GM12872 (cell line): ENCODE data around the gene RECQL5.

Experiments used
- TF ChIP-seq, protein P1 (sequence below): IDR thresholded peaks from 3 replicates; pipeline ENCODE4 v1.5.1; 2011; ENCODE audit warnings: low read depth, mild to moderate bottlenecking, low read length, moderate library complexity; ENCODE audit not compliant: insufficient read depth

The RECQL5 gene

DNA sequence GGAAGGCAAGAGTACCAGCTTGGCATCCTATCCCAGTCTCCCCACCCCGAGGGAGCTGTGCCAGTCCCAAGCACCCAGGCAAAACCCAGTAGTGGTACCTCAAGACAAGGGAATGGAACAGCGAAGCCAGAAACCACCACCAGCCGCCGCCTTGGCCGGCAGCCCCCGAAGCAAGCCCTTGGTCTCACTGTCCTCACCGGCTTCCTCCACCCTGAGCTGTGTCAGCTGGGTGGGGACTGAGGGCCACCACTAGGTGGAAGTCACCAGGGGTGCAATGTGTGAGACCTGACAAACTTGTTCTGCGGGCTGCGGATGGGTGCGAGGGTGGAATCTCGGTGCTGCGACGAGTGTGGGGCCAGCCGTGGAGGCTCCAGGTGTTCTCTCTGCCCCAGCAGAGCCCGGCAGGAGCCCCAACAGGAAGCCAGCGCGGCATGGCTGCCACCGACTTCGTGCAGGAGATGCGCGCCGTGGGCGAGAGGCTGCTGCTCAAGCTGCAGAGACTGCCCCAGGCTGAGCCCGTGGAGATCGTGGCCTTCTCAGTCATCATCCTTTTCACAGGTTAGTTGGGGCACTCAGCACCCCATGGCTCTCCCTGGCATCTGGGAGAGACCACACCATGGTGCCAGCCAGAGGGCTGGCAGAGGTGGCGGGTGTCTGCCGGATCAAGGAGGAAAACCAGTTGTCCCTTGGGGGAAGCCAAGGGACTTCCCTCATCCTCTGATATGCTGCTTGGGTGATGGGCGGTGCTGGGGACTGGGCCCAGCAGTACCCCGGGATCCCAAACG lies 27.0 kb downstream of the RECQL5 start:
- TF ChIP-seq, protein P1, sequence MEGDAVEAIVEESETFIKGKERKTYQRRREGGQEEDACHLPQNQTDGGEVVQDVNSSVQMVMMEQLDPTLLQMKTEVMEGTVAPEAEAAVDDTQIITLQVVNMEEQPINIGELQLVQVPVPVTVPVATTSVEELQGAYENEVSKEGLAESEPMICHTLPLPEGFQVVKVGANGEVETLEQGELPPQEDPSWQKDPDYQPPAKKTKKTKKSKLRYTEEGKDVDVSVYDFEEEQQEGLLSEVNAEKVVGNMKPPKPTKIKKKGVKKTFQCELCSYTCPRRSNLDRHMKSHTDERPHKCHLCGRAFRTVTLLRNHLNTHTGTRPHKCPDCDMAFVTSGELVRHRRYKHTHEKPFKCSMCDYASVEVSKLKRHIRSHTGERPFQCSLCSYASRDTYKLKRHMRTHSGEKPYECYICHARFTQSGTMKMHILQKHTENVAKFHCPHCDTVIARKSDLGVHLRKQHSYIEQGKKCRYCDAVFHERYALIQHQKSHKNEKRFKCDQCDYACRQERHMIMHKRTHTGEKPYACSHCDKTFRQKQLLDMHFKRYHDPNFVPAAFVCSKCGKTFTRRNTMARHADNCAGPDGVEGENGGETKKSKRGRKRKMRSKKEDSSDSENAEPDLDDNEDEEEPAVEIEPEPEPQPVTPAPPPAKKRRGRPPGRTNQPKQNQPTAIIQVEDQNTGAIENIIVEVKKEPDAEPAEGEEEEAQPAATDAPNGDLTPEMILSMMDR = 0 out of 3 replicates have a peak, but pooled peaks have one; percentile 7

DNA sequence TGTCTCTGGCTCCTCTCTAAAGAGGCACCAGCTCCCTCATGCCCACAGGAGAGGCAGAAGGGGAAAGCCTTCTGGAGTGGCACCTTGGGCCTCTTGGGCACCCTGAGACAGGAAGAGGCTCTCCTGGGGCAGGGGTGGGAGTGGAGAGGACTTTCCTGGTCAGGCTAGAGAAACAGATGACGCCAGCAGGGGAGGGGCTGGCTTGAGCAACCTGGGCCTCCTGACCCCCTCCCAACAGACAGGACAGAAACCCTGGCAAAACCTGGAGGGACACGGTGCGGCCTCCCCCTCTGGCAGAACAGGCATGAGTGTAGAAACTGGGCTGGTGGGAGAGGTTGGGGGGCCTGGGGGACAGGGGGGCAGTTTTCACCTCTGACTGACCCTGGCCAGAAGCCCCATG lies 27.6 kb downstream of the RECQL5 start:
- TF ChIP-seq, protein P1 = no peak

- TF ChIP-seq, protein P1 = no peak
Measured at GRCh38 chr17:75638893-75639292, 28.1 kb downstream of the RECQL5 start.

DNA sequence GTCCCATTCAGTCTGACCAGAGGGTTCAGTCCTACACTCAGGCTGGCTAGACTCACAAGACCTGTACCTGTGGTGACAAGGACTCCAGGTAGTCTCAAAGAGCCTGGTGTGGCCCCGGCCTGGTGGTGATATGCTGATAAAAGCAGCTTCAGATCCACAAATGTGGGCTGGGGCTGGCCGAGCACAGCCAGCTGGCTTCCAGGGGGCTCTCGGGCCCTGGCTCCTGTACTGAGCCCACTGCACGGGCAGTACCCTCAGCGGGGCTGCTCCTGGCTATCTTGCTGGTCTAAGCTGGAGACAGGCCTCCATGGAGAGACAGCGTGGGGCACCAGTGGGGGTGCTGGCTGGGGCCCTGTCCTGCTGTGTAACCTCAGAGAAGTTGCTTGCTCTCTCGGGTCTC lies 29.4 kb downstream of the RECQL5 start:
- TF ChIP-seq, protein P1 = no peak

- TF ChIP-seq, protein P1 = no peak
Measured at GRCh38 chr17:75637143-75637538, 29.8 kb downstream of the RECQL5 start.

DNA sequence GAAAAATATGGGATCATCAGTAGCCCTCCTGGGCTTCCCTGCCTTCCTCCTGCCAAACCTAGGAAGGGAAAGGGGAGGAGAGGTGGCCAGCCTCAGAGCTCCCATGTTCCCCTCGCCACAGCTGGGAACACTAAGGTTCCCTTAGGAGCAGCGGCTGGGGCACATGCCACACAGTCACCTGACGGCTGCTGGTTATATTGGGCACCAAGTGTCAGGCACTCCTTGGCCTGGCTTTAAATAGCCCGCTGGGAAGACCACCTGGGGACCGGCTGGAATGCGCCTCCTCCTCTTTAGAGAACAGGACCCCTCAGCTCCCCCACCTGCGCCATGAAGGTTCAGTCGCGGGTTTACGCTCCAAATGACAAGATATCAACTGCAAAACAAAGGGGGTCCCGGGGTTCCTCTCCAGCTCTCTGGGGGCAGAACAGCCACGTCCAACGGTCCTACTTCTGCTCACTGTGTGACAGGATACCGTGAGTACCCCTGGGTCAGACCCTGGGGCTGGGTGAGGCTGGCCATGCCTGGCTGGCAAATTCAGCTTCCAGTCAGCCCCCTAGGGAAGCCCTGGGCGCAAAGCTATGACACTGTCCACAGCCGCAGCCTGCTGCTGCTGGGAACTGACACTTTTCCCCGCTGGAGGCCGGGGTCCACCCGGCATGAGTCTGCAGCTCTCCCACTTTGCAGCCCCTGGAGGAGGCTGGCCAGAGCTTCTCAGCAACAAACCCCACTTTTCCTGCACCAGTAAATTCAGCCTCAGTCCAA lies 30.4 kb downstream of the RECQL5 start:
- TF ChIP-seq, protein P1 = no peak

GRCh38 chr17:75635610-75636202 lies 31.2 kb downstream of the RECQL5 start:
- TF ChIP-seq, protein P1 = no peak
